OCI-LY3 (cell line): ENCODE measurements around the gene FGF3.

Source experiments
- EZH2phosphoT487 ChIP-seq: fragments of 200-600 bp; shearing (Covaris generic); IDR thresholded peaks from 2 replicates; pipeline ENCODE4 v1.6.1; 2018; ENCODE audit warnings: antibody characterized with exemption, mixed run types, low read depth
- TF ChIP-seq, protein P1 (sequence below): fragments of 200-600, 300-600 bp; sonication (generic); IDR thresholded peaks from 2 replicates; pipeline ENCODE4 v1.5.1; 2014; ENCODE audit warnings: antibody characterized with exemption, low read length, low read depth

DNA sequence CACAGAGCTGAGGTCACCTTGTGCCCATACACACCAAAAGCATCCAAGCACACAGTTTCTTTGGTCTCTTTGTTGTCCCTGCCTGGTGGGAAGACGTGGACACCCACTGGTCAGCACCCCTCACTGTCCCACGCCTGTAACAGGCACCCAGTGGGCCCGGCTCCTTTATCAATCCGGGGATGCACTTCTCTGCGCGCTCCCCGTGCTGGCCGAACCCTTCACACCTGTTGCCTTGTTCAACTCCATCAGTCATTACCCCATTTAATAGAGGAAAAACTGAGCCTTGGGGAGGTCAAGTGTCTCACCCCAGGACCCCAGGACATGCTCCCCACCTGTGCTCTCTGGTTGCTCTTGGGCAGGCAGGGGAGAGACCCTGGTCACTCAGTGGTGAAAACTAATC lies 49.7 kb upstream of the FGF3 start:
- TF ChIP-seq, protein P1, sequence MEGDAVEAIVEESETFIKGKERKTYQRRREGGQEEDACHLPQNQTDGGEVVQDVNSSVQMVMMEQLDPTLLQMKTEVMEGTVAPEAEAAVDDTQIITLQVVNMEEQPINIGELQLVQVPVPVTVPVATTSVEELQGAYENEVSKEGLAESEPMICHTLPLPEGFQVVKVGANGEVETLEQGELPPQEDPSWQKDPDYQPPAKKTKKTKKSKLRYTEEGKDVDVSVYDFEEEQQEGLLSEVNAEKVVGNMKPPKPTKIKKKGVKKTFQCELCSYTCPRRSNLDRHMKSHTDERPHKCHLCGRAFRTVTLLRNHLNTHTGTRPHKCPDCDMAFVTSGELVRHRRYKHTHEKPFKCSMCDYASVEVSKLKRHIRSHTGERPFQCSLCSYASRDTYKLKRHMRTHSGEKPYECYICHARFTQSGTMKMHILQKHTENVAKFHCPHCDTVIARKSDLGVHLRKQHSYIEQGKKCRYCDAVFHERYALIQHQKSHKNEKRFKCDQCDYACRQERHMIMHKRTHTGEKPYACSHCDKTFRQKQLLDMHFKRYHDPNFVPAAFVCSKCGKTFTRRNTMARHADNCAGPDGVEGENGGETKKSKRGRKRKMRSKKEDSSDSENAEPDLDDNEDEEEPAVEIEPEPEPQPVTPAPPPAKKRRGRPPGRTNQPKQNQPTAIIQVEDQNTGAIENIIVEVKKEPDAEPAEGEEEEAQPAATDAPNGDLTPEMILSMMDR = no peak
- no peak for TF ChIP-seq EZH2phosphoT487
